ENCODE results near the gene RAX2. TPM values are rescaled to one million over a fixed set of nuclear protein-coding genes. Genes with fewer than 3 reads are reported as not detected.

RAX2 gene
- total and polyA plus RNA-seq, 9 of the 15 experiments (the other 6 are each of a cell fraction or from before 2014, with no cell fraction given), result not detected

DNA sequence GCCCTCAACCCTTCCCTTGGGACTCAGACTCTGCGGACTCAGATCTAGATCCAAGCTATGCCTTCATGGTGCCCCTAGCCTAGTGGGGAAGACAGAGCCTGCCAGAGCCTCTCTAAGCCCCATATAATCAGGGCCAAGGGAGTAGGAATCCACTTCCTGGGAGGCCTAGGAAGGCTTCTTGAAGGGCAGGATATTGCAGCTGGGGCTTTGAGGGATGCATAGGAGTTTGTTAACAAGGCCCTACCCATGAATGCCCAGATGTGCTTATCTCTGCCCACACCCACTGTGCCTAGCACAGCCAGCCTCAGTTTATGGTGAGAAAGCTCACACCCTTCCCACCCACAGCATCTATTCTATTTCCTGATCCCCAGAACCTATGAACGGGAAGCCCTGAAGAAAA, 21.8 kb downstream of the RAX2 start (continued):
- no peak for TF ChIP-seq ZNF318 (IDR thresholded peaks at IDR 0.05; ENCODE audit: borderline replicate concordance in 1 of 2, low read depth in 1 of 2)
- TF ChIP-seq DACH1 (IDR thresholded peaks at IDR 0.05; ENCODE audit: partially characterized antibody), result no peak
- no peak for TF ChIP-seq ZKSCAN3 (CRISPR knock-in tag; IDR thresholded peaks at IDR 0.05)
- no peak for TF ChIP-seq CBFA2T3 (IDR thresholded peaks at IDR 0.05)
- no peak for TF ChIP-seq RBM34 (IDR thresholded peaks at IDR 0.05; ENCODE audit: borderline replicate concordance, insufficient read depth, low read length)
- no peak for TF ChIP-seq TCF7L2 (IDR thresholded peaks at IDR 0.05; ENCODE audit: low read depth, low read length)
- TF ChIP-seq, protein P1, sequence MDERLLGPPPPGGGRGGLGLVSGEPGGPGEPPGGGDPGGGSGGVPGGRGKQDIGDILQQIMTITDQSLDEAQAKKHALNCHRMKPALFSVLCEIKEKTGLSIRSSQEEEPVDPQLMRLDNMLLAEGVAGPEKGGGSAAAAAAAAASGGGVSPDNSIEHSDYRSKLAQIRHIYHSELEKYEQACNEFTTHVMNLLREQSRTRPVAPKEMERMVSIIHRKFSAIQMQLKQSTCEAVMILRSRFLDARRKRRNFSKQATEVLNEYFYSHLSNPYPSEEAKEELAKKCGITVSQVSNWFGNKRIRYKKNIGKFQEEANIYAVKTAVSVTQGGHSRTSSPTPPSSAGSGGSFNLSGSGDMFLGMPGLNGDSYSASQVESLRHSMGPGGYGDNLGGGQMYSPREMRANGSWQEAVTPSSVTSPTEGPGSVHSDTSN (CRISPR knock-in tag; IDR thresholded peaks at IDR 0.05; ENCODE audit: low read depth), result no peak
- TF ChIP-seq, protein P1 (tag; conservative IDR thresholded peaks at IDR 0.05; ENCODE audit: low read depth), result no peak

Measured in K562 (cell line).